Measurements from ENCODE around the gene ZBTB14.

GRCh38 chr18:5275872-5276271 lies 19.7 kb downstream of the ZBTB14 start:
- TF ChIP-seq CTCF (IDR thresholded peaks at IDR 0.05 in 2 of 3, conservative IDR thresholded peaks at IDR 0.05 in 1 of 3; ENCODE audit: borderline replicate concordance in 1 of 3, insufficient read depth in 1 of 3, low read depth in 2 of 3, low read length in 2 of 3) (no peak), REST (IDR thresholded peaks at IDR 0.05; ENCODE audit: low read depth) (no peak), SRF (IDR thresholded peaks at IDR 0.05; ENCODE audit: low read depth) (no peak), JUND (IDR thresholded peaks at IDR 0.05) (no peak), RAD21 (IDR thresholded peaks at IDR 0.05; ENCODE audit: low read depth) (no peak), POLR2A (IDR thresholded peaks at IDR 0.05; ENCODE audit: borderline replicate concordance, extremely low read depth, insufficient read depth, insufficient read length) (no peak), EZH2phosphoT487 (IDR thresholded peaks at IDR 0.05; ENCODE audit: borderline replicate concordance) (no peak), POLR2AphosphoS5 (IDR thresholded peaks at IDR 0.05; ENCODE audit: low read depth, low read length) (no peak), FOSL1 (IDR thresholded peaks at IDR 0.05; ENCODE audit: low read depth) (no peak), ELF1 (IDR thresholded peaks at IDR 0.05; ENCODE audit: borderline replicate concordance, low read depth) (no peak), TCF7L2 (IDR thresholded peaks at IDR 0.05; ENCODE audit: borderline replicate concordance, extremely low read depth, insufficient read depth, insufficient read length) (no peak), MAX (IDR thresholded peaks at IDR 0.05) (no peak), EGR1 (IDR thresholded peaks at IDR 0.05; ENCODE audit: low read depth) (no peak)
